GM13977 (cell line): ENCODE results near the gene IRAK2.
"Not testable (repeated sequence)": the region's sequence is repeated elsewhere in the genome, so short reads cannot be mapped to it uniquely, and the experiment has no call there.

Experiments used
- DNase-seq: peaks from one replicate; pipeline ENCODE4 v3.0.0; 2012; ENCODE audit warnings: low spot score
- in situ Hi-C: fragments of 300-500 bp; cut with MboI; formaldehyde crosslinking; loops from one replicate; pipeline ENCODE4 v1.12.0; 2022; ENCODE audit warnings: low sequenced_read_pairs, low pct_unique_long_range_greater_than_20kb, mixed read lengths, inconsistent platforms; ENCODE audit not compliant: unreplicated experiment
- TF ChIP-seq, protein P1 (sequence below): IDR thresholded peaks from 2 replicates; pipeline ENCODE4 v1.5.1; 2012; ENCODE audit warnings: mild to moderate bottlenecking, control low read depth; ENCODE audit not compliant: insufficient read depth; ENCODE audit errors: extremely low read depth, missing control alignments

IRAK2 gene

DNA sequence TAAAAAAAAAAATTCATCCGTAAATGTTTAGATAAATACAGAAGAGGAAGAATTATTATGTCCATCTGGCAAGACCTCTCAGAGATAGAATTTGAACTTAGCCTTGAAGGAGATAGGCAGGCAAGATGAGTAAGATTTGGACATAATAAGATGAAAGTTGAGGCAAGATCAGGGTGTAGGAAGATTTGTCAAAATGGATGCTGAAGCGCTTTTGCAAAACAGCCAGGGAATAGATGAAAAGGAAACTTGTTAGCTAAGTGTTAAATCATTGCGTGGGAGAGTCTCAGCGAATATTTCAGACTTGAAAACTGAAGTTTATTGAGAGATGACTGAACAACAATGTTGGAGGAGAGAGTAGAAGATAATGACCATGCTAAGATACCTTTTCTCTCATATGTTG lies 42.0 kb upstream of the IRAK2 start:
- in situ Hi-C loops: no loop called here
- DNase-seq: no peak
- TF ChIP-seq, protein P1, sequence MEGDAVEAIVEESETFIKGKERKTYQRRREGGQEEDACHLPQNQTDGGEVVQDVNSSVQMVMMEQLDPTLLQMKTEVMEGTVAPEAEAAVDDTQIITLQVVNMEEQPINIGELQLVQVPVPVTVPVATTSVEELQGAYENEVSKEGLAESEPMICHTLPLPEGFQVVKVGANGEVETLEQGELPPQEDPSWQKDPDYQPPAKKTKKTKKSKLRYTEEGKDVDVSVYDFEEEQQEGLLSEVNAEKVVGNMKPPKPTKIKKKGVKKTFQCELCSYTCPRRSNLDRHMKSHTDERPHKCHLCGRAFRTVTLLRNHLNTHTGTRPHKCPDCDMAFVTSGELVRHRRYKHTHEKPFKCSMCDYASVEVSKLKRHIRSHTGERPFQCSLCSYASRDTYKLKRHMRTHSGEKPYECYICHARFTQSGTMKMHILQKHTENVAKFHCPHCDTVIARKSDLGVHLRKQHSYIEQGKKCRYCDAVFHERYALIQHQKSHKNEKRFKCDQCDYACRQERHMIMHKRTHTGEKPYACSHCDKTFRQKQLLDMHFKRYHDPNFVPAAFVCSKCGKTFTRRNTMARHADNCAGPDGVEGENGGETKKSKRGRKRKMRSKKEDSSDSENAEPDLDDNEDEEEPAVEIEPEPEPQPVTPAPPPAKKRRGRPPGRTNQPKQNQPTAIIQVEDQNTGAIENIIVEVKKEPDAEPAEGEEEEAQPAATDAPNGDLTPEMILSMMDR: no peak

DNA sequence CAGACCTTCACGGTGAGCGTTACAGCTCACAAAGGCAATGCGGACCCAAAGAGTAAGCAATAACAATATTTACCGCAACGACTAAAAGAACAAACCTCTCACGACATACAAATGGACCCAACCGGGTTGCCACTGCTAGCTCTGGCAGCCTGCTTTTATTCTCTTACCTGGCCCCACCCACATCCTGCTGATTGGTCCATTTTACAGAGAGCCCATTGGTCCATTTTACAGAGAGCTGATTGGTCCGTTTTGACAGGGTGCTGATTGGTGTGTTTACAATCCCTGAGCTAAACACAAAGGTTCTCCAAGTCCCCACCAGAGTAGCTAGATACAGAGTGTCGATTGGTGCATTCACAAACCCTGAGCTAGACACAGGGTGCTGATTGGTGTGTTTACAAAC lies 28.8 kb upstream of the IRAK2 start:
- in situ Hi-C loops, DNase-seq: not testable (repeated sequence)

DNA sequence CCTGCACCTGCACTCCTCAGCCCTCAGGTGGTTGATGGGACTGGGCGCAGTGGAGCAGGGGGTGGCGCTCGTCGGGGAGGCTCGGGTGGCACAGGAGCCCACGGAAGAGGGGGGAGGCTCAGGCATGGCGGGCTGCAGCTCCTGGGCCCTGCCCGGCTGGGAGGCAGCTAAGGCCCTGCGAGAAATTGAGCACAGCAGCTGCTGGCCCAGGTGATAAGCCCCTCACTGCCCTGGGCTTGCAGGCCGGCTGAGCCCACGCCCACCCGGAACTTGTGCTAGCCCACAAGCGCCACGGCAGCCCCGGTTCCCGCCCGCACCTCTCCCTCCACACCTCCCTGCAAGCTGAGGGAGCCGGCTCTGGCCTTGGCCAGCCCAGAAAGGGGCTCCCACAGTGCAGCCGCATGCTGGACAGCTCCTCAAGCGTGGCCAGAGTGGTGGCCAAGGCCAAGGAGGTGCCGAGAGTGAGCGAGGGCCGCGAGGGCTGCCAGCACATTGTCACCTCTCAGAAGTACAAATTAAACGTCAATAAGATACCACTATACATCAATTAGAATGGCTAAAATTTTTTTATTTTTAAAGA lies 28.2 kb upstream of the IRAK2 start:
- in situ Hi-C loops: no loop called here
- TF ChIP-seq, protein P1: no peak
- DNase-seq: no peak

DNA sequence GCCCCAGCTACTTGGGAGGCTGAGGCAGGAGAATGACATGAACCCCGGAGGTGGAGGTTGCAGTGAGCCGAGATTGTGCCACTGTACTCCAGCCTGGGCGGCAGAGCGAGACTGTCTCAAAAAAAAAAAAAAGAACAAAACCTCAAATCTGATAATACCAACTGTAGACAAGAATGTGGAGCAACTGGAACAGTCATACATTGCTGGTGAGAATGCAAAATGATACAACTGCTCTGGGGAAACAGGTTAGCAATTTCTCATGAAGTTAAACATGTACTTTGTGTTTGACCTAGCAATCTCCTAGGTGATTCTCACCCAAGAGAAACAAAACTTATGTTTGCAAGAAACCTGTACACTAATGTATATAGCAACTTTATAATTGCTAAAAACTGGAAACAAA lies 27.5 kb upstream of the IRAK2 start:
- in situ Hi-C loops: no loop called here
- no peak for DNase-seq
- TF ChIP-seq, protein P1: no peak

DNA sequence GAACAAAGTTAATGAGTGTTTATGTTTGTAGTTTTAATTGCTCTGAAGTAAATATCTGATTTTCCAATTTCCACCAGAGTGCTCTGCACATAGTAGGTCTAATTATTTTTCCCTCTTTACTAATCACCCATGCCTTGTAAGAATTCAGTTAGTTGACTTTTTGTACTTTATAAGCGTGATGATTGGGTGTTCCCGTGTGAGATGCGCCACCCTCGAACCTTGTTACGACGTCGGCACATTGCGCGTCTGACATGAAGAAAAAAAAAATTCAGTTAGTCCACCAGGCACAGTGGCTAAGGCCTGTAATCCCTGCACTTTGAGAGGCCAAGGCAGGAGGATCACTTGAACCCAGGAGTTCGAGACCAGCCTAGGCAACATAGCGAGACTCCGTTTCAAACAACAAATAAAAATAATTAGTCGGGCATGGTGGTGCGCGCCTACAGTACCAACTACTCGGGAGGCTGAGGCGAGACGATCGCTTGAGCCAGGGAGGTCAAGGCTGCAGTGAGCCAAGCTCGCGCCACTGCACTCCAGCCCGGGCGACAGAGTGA lies 23.6 kb upstream of the IRAK2 start:
- TF ChIP-seq, protein P1: no peak
- in situ Hi-C loops: no loop called here
- no peak for DNase-seq

DNA sequence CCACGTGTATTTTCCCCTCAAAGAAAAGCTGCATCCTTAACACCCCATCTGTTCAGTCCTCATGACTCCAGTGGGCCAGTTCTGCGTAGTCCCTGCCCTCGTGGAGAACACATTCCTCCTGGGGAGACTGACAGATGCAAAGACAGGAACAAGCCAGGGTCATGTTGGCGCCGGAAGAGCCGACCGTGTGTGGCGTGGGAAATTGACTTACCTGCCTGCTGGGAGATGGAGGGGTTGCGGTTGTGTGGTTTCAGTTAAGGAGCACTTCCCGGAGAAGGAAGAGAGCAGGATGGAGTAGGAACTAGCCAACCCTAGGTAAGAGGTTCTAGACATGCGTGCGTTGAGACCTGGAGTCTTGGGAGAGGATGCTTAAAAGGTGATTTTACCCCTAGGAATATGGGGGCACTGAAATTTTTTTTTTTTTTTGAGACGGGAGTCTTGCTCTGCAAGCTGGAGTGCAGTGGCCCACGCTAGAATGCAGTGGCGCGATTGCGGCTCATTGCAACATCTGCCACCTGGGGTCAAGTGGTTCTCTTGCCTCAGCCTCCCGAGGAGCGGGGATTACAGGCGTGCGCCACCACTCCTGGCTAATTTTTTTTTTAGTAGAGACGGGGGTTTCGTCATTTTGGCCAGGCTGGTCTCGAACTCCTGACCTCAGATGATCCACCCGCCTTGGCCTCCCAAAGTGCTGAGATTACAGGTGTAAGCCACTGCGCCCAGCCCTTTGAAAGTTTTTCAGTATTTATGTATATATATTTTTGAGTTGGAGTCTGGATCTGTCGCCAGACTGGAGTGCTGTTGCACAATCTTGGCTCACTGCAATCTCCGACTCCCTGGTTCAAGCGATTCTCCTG lies 21.8 kb upstream of the IRAK2 start:
- TF ChIP-seq, protein P1: no peak
- DNase-seq: no peak
- in situ Hi-C loops: no loop called here

DNA sequence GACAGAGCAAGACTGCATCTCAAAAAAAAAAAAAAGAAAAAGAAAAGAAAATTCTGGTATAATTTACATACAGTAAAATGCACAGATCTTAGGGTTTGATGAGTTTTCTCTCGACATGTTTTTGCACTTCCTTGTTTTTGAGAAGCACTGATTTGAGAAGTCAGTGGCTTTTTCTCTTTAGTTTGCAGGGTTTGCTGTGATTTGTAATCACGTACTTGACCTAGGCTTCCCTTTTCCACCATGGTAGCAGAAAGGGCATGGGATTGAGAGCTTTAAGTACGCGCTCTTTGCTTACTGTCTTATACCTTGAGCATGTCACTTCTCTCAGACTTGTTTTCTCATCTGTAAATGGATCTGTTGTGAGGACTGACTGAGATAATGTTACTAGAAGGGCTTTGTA lies 19.0 kb upstream of the IRAK2 start:
- no peak for DNase-seq
- TF ChIP-seq, protein P1: no peak
- in situ Hi-C loops: no loop called here
